ENCODE data around the gene KRTAP4-4.
"Not testable (repeated sequence)": the region's sequence is repeated elsewhere in the genome, so short reads cannot be mapped to it uniquely, and the experiment has no call there.

KRTAP4-4 gene

DNA sequence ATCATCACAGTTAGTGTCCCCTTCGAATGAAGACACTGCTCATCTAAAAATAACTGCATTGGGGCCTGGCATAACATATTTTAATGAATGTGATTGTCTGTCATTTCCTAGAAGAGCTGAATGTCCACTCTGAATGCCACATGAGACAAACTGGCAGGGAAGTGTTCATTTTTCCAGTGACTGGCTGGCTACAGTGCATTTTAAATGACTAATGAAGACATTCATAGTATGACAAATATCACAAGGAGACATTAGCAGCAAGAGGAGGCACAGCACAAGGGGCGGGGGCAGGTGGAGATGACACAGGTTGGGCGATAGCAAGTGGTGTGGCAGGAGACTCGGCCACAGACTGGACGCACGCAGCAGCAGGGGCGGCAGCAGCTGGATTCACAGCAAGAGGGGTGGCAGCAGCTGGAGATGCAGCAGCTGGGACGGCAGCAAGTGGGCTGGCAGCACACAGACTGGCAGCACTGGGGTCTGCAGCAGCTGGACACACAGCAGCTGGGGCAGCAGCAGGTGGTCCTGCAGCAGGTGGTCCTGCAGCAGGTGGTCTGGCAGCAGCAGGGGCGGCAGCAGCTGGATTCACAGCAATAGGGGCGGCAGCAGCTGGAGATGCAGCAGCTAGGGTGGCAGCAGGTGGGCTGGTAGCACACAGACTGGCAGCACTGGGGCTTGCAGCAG, 11.4 kb downstream of the KRTAP4-4 start:
- not testable (repeated sequence) for DNase-seq (ENCODE audit: low spot score)

DNA sequence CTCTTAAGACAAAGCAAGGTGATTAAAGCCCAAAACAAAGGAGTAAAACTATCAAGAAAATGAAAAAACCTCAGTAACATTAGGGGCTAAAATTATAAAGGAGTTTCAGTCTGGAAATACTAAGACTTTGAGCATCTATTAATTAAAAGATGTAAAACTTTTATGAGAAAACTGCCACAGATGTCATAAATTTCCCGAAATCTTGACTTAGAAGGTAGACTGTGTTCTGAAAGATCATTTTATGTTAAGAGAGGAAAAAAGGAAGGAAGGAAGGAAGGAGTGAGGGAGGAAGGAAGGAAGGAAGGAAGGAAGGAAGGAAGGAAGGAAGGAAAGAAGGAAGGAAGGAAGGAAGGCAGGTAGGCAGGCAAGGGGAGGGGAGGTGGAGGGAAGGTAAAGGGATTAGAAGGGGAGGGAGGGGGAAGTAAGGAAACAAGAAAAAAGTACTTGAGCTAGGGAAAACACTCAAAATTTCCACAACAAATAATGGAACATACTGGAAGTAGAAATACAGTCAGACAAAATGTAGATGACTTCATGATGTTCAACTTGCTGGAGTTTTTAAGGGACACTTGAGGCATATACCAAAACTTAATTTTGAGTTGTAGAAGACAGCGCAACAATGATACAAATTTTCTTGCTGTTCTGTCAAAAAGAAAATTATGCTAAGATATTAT, 12.9 kb downstream of the KRTAP4-4 start:
- no peak for DNase-seq (ENCODE audit: low spot score)

- DNase-seq (ENCODE audit: low spot score): no peak
These were observed 15.3 kb downstream of the KRTAP4-4 start for GRCh38 chr17:41145261-41145660.

DNA sequence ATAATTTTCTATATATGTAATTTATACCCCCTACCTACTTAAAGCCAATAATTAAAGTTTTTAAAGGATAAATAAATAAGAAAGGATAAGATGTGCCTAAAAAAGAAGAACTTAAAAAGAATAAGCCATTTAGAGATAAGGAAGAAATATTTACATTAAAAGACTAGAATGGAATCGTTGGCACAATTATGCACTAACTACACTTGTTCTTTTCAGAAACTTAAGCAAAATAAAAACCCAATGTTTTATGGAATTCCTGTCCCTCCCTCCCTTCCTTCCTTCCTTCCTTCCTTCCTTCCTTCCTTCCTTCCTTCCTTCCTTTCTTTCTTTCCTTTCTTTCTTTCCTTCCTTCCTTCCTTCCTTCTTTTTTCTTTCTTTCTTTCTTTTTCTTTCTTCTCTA, 15.7 kb downstream of the KRTAP4-4 start:
- no peak for DNase-seq (ENCODE audit: low spot score)

DNA sequence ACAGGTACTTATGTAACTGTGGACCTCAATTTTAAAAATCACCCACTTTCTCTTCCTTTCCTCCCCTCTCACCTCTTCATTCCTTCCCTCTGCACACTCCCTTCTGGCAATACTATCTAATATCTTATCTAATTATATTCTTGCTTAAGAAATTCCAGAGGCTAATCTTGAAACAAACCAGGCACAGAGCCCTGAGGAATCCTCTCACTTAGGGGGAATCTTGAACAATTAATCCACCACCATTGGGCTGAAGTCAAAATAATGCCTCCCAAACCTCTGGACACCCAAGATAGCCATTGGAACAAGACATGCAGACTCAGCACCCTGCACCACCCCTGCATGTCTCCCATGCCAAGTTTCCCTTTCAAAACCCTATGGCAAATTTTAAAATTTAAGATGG, 19.2 kb downstream of the KRTAP4-4 start:
- DNase-seq (ENCODE audit: low spot score): no peak

GRCh38 chr17:41140360-41141131, 20.0 kb downstream of the KRTAP4-4 start, which contains the start of gene KRTAP4-6:
Gene KRTAP4-6, minus strand, starts transcription at chr17:41140544. Its CDS starts 57 bp downstream, at chr17:41140487.
- DNase-seq (ENCODE audit: low spot score): no peak

DNA sequence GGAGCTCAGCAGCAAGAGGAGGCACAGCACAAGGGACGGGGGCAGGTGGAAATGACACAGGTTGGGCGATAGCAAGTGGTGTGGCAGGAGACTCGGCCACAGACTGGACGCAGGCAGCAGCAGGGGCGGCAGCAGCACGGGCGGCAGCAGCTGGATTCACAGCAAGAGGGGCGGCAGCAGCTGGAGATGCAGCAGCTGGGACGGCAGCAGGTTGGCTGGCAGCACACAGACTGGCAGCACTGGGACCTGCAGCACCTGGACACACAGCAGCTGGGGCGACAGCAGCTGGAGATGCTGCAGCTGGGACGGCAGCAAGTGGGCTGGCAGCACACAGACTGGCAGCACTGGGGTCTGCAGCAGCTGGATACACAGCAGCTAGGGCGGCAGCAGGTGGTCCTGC, 20.7 kb downstream of the KRTAP4-4 start:
- DNase-seq (ENCODE audit: low spot score): not testable (repeated sequence)

GRCh38 chr17:41133880-41134735, 26.4 kb downstream of the KRTAP4-4 start:
- no peak for DNase-seq (ENCODE audit: low spot score)

DNA sequence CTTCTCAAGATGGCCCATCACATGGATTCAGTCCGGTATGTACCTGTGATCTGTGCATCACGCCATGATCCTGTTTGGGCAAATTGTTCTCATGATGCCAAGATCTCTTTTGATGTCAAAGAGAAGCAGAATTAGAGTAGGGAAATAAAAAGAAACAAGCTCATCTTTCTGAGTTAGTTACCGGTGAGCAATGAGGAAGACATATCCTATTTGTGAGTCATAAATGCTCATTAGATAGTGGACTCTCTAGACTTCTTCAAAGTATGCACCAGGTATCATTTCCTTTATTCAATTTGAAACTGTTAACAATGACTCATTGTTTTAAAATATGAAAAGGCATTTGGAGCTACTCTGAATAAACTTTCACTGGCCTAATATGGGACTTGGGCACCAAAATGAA, 28.6 kb downstream of the KRTAP4-4 start:
- no peak for DNase-seq (ENCODE audit: low spot score)

DNA sequence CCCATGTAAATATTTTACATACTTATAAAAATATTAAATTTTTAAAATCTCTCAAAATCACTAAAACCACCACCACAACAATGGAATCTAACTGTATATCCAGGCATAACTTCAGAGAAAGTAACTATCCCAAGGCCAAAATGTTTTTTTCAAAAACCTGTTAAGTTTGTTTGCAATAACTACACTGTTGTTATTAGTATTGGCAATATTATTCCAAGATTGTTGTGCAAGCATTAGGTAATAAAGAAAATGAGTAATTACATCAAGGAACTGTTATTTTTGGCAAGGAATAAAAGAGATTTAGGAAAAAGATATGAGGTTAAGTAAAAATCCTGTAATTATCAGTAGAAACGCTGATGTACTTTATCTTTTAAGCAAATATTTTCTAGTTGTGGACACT, 33.2 kb downstream of the KRTAP4-4 start:
- no peak for DNase-seq (ENCODE audit: low spot score)

GRCh38 chr17:41126412-41126811, 34.1 kb downstream of the KRTAP4-4 start:
- DNase-seq (ENCODE audit: low spot score): no peak

DNA sequence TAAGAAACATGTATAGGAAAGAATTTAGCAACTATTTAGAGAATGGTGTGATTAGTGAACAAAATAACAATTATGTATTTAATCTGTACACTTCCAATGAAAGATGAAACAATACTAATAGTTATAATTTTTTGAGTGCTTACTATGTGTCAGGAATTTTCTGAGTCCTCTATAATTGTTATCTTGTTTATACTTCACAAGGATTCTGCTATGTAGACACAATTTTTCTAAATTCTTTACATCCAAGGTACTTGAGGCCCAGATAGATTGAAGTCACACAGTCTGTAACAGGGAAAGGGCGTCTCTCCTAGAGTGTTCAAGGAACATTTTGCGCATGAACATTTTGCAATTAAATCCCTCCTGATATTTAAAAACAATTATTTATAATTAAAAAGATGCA, 35.5 kb downstream of the KRTAP4-4 start:
- no peak for DNase-seq (ENCODE audit: low spot score)

GRCh38 chr17:41123991-41124371, 36.6 kb downstream of the KRTAP4-4 start, which contains the start of gene KRTAP4-12:
Gene KRTAP4-12, minus strand, starts transcription at chr17:41124182. Its CDS starts 60 bp downstream, at chr17:41124122.
- not testable (repeated sequence) for DNase-seq (ENCODE audit: low spot score)

DNA sequence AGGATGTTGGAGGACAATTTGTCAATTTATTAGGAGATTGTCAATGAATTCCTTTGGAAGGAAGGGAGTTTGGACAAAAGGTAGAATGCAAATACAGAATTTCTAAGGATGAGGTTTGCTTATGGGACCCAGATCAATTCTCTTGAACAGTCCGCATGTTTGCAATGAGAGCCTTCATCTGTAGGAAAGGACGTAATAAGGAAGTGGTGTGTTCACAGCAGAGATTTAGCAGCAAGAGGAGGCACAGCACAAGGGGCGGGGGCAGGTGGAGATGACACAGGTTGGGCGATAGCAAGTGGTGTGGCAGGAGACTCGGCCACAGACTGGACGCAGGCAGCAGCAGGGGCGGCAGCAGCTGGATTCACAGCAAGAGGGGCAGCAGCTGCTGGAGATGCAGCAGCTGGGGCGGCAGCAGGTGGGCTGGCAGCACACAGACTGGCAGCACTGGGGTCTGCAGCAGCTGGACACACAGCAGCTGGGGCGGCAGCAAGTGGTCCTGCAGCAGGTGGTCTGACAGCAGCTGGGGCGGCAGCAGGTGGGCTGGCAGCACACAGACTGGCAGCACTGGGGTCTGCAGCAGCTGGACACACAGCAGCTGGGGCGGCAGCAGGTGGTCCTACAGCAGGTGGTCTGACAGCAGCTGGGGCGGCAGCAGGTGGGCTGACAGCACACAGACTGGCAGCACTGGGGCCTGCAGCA, 37.1 kb downstream of the KRTAP4-4 start:
- not testable (repeated sequence) for DNase-seq (ENCODE audit: low spot score)

DNA sequence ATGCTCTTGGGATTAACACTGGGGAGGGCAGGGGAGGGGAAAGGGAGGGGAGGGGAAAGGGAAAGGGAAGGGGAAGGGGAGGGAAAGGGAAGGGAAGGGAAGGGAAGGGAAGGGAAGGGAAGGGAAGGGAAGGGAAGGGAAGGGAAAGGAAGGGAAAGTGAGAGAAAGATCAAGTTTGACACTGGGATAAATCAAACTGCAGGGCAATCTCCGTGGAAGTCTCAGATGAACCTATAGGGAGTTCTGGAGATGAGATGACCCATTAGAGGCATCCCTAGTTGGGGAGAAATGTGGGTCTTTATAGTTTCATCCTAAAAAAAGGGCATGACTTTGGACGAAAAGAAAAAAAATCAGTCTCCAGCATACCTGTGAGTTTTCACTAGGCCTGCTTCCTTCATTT, 38.8 kb downstream of the KRTAP4-4 start:
- DNase-seq (ENCODE audit: low spot score): no peak

- DNase-seq (ENCODE audit: low spot score): not testable (repeated sequence)
These were observed 40.6 kb downstream of the KRTAP4-4 start for GRCh38 chr17:41119696-41120690.

GRCh38 chr17:41118721-41119120, 41.8 kb downstream of the KRTAP4-4 start:
- DNase-seq (ENCODE audit: low spot score): no peak

GRCh38 chr17:41117846-41118386, 42.6 kb downstream of the KRTAP4-4 start, which contains the start of gene KRTAP4-11:
Gene KRTAP4-11, minus strand, starts transcription at chr17:41118373. Its CDS starts 58 bp downstream, at chr17:41118315.
- not testable (repeated sequence) for DNase-seq (ENCODE audit: low spot score)

- no peak for DNase-seq (ENCODE audit: low spot score)
These were observed 44.3 kb downstream of the KRTAP4-4 start for GRCh38 chr17:41116297-41116696.
